HEK293T (cell line): ENCODE measurements around the gene ALK.

Experiments
- BHLHE40 ChIP-seq: fragments of 450-650 bp; IDR thresholded peaks from 2 replicates; pipeline ENCODE4 v1.6.1; 2016; ENCODE audit warnings: mild to moderate bottlenecking, moderate library complexity, borderline replicate concordance
- CTBP1 ChIP-seq: fragments of 450-650 bp; IDR thresholded peaks from 2 replicates; pipeline ENCODE4 v1.6.1; 2016; ENCODE audit warnings: borderline replicate concordance
- FOXA1 ChIP-seq: fragments of 450-650 bp; IDR thresholded peaks from 2 replicates; pipeline ENCODE4 v1.6.1; 2016; ENCODE audit warnings: mild to moderate bottlenecking
- FOXK2 ChIP-seq: fragments of 450-650 bp; IDR thresholded peaks from 2 replicates; pipeline ENCODE4 v1.6.1; 2016; ENCODE audit warnings: mild to moderate bottlenecking
- L3MBTL2 ChIP-seq: fragments of 450-650 bp; conservative IDR thresholded peaks from 2 replicates; pipeline ENCODE4 v1.6.1; 2016; ENCODE audit warnings: mild to moderate bottlenecking
- LEF1 ChIP-seq: fragments of 450-650 bp; IDR thresholded peaks from 2 replicates; pipeline ENCODE4 v1.6.1; 2017; ENCODE audit warnings: mild to moderate bottlenecking, borderline replicate concordance
- SP1 ChIP-seq: fragments of 450-650 bp; IDR thresholded peaks from 2 replicates; pipeline ENCODE4 v1.6.1; 2017
- SUZ12 ChIP-seq: fragments of 450-650 bp; IDR thresholded peaks from 2 replicates; pipeline ENCODE4 v1.6.1; 2016; ENCODE audit warnings: mild to moderate bottlenecking
- TARDBP ChIP-seq: fragments of 450-650 bp; IDR thresholded peaks from 2 replicates; pipeline ENCODE4 v1.6.1; 2016
- ZNF384 ChIP-seq: fragments of 450-650 bp; IDR thresholded peaks from 2 replicates; pipeline ENCODE4 v1.6.1; 2016

DNA sequence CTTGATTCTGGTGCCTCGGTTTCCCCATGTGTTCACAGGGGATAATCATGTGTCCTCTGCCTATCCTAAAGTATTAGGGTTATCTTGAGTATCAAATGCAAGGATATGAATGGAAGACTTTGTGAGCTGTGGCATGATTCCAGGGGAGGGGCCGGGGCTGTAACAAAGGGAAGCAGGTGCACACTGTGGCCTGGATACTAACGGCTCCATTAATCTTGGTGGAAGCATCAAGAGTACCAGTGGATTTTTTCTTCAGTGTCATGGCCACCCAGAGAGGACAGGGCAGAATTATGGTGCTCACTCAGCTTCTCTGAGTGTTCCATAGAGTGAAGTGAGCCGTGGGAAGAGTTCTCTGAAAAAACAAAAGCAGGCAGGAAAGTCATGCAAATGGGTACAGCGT lies 320.1 kb downstream of the ALK start:
- TF ChIP-seq FOXA1 (no peak), TARDBP (no peak), ZNF384 (no peak), SP1 (no peak), SUZ12 (no peak), LEF1 (no peak), L3MBTL2 (no peak), FOXK2 (no peak), CTBP1 (no peak), BHLHE40 (no peak)
